HG02943 (cell line): ENCODE measurements around the gene SCYL3.
"Not testable (repeated sequence)": the region's sequence is repeated elsewhere in the genome, so short reads cannot be mapped to it uniquely, and the experiment has no call there.

Experiments
- ATAC-seq: cut with Tn5 transposase; IDR thresholded peaks from one replicate; pipeline ENCODE4 v1.9.1; 2021; ENCODE audit warnings: mild to moderate bottlenecking, low read depth, moderate library complexity; ENCODE audit not compliant: unreplicated experiment

The SCYL3 gene

GRCh38 chr1:169893645-169894423 lies at the start of gene SCYL3:
SCYL3 (minus strand) TSS chr1:169893896; CDS start chr1:169888840, 5,056 bp downstream.
- ATAC-seq = peak; percentile 92

- ATAC-seq = no peak
These were observed 48.5 kb upstream of the SCYL3 start for GRCh38 chr1:169941982-169942830.

- no peak for ATAC-seq
These were observed 40.5 kb upstream of the SCYL3 start for GRCh38 chr1:169933984-169934725.

- ATAC-seq = no peak
These were observed 38.1 kb upstream of the SCYL3 start for GRCh38 chr1:169931795-169932231.

GRCh38 chr1:169929210-169929526 lies 35.5 kb upstream of the SCYL3 start:
- no peak for ATAC-seq

- ATAC-seq = no peak
These were observed 34.9 kb upstream of the SCYL3 start for GRCh38 chr1:169928438-169929209.

GRCh38 chr1:169925505-169926482 lies 32.1 kb upstream of the SCYL3 start:
- ATAC-seq = no peak

GRCh38 chr1:169924829-169925228 lies 31.1 kb upstream of the SCYL3 start:
- ATAC-seq = no peak

GRCh38 chr1:169924063-169924462 lies 30.4 kb upstream of the SCYL3 start:
- no peak for ATAC-seq

- ATAC-seq = no peak
These were observed 27.4 kb upstream of the SCYL3 start for GRCh38 chr1:169921080-169921479.

GRCh38 chr1:169918927-169919326 lies 25.2 kb upstream of the SCYL3 start:
- no peak for ATAC-seq

GRCh38 chr1:169918220-169918619 lies 24.5 kb upstream of the SCYL3 start:
- not testable (repeated sequence) for ATAC-seq

GRCh38 chr1:169915150-169915549 lies 21.5 kb upstream of the SCYL3 start:
- no peak for ATAC-seq

- no peak for ATAC-seq
These were observed 20.8 kb upstream of the SCYL3 start for GRCh38 chr1:169914531-169914930.

- ATAC-seq = no peak
These were observed 15.8 kb upstream of the SCYL3 start for GRCh38 chr1:169909499-169909898.

- no peak for ATAC-seq
These were observed 13.2 kb upstream of the SCYL3 start for GRCh38 chr1:169906938-169907337.

- ATAC-seq = no peak
These were observed 11.1 kb upstream of the SCYL3 start for GRCh38 chr1:169904834-169905233.

GRCh38 chr1:169902751-169903150 lies 9.1 kb upstream of the SCYL3 start:
- no peak for ATAC-seq

GRCh38 chr1:169901115-169901514 lies 7.4 kb upstream of the SCYL3 start:
- no peak for ATAC-seq
